GM19043 (cell line): ENCODE results near the gene TPSG1.
"Not testable (repeated sequence)": the region's sequence is repeated elsewhere in the genome, so short reads cannot be mapped to it uniquely, and the experiment has no call there.

Experiments used
- ATAC-seq: cut with Tn5 transposase; IDR thresholded peaks from one replicate; pipeline ENCODE4 v1.9.1; 2021; ENCODE audit warnings: low read depth; ENCODE audit not compliant: unreplicated experiment

The TPSG1 gene

GRCh38 chr16:1198671-1199346, 26.3 kb downstream of the TPSG1 start:
- ATAC-seq = not testable (repeated sequence)

GRCh38 chr16:1198194-1198593, 26.9 kb downstream of the TPSG1 start:
- ATAC-seq = no peak

GRCh38 chr16:1197237-1197866, 27.7 kb downstream of the TPSG1 start:
- no peak for ATAC-seq

DNA sequence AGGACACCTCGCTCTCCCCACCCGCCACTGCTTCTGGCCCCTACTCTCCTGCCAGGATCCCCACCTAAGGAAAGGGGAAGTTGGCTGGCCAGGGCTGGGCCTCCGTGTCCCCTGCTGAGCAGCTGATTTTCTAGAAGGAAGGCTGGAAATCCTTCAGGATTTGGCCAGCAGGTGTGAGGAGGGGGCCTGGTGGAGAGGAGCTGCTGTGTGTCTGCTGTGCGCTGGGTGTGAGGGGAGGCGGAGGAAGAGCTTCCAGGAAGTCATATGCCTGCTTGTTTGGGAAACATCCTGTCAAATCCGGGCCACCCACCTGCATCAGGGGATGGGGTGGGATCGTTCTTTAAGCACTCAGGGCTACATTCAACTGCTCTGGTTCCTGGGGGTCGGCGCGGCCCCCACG, 28.6 kb downstream of the TPSG1 start:
- ATAC-seq = no peak

DNA sequence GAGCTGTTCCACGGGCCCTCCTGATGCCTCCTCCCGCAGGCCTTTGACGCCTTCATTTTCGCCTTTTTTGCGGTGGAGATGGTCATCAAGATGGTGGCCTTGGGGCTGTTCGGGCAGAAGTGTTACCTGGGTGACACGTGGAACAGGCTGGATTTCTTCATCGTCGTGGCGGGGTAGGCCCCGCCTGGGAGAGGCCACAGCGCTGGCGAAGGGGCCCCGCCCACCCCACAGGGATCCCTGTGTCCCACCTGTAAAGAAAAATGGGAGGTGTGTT, 29.7 kb downstream of the TPSG1 start:
- ATAC-seq = no peak

- ATAC-seq = no peak
Measured at GRCh38 chr16:1194665-1195392, 30.2 kb downstream of the TPSG1 start.

- ATAC-seq = no peak
Measured at GRCh38 chr16:1193825-1194581, 31.1 kb downstream of the TPSG1 start.

DNA sequence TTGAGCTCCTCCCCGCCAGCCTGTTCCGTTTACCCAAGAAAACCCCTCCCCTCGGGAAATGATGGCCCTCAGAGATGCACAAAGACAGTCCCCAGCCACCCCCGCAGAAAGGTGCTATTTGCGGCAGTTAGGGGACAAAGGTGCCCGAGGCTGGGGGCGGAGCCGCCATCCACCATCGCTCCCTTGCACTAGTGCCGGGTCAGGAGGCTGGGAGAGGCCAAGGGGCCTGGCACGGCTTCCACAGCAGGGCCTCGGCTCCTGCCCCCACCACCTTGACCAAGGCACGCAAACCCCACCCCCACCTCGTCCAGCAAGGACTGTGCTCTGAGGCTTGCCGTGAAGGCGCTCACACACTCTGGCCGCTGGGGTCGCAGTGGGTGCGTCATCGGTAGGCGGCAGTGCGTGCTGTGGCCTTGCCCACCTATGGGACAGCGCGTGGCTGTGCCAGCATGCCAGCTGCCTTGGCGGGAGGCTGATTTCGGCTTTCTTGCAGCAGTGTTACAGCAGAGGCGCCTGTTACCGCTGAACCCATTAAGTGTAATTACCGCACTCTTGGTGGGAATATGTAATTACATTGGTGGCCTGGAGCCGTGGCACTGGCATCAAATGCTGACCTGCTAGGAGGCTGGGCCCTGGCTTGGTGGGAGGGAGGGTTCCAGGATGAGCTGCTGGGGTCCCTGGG, 31.8 kb downstream of the TPSG1 start:
- no peak for ATAC-seq

- no peak for ATAC-seq
Measured at GRCh38 chr16:1192384-1193073, 32.5 kb downstream of the TPSG1 start.

DNA sequence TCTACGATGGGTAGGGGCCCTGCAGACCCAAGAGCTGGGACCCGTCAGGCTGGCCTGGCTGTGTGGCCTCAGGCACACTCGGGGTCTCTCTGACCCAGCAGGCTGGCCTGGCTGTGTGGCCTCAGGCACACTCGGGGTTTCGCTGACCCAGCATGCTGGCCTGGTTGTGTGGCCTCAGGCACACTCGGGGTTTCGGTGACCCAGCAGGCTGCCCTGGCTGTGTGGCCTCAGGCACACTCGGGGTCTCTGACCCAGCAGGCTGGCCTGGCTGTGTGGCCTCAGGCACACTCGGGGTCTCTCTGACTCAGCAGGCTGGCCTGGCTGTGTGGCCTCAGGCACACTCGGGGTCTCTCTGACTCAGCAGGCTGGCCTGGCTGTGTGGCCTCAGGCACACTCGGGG, 34.3 kb downstream of the TPSG1 start:
- not testable (repeated sequence) for ATAC-seq

DNA sequence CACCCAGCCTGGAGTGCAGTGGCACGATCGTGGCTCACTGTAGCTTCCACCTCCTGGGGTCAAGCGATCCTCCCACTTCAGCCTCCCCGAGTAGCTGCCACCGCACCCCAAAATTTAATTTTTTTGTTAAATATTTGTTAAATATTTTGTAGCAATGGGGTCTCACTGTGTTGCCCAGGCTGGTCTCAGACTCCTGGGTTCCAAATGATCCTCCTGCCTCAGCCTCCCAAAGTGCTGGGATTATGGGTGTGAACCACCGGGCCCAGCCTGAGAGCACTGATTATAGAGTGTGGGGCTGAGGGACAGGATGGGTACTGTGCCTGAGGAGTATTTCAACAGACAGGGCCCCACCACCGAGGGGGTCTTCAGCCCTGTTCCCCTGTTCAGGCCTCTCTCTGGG, 35.6 kb downstream of the TPSG1 start:
- no peak for ATAC-seq

GRCh38 chr16:1188432-1189189, 36.5 kb downstream of the TPSG1 start:
- no peak for ATAC-seq

DNA sequence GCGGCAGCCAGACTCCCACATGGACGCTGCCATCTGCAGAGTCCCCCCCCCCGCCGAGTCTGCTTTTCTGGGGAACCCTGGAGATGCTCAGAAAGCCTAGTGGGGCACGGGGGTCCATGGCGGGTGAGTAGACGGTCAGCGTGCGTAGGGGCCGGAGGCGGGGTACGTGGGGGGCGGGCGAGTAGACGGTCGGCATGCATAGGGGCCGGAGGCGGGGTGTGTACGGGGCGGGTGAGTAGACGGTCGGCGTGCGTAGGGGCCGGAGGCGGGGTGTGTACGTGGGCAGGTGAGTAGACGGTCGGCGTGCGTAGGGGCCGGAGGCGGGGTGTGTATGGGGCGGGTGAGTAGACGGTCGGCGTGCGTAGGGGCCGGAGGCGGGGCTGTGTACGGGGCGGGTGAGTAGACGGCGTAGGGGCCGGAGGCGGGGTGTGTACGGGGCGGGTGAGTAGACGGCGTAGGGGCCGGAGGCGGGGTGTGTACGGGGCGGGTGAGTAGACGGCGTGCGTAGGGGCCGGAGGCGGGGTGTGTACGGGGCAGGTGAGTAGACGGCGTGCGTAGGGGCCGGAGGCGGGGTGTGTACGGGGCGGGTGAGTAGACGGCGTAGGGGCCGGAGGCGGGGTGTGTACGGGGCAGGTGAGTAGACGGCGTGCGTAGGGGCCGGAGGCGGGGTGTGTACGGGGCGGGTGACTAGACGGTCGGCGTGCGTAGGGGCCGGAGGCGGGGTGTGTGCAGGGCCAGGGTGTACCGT, 39.4 kb downstream of the TPSG1 start:
- ATAC-seq = not testable (repeated sequence)

DNA sequence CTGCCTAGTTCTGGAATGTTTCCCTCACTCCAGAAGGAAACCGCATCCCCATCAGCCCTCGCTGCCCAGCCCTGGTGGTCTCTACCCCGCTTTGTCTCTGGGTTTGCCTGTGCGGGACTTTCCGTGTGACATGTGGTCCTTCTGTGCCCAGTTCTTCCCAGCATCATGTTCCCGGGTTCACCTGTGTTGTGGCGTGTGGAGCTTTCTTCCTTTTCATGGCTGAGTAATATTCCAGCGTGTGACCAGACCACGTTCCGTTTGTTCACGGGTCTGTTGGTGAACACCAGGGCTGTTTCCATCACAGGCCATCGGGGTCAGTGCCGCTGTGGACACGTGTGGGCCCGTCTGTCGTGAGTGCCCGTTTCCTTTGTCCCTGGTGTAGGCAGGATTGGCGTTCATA, 40.1 kb downstream of the TPSG1 start:
- ATAC-seq = no peak

- ATAC-seq = no peak
Measured at GRCh38 chr16:1184156-1184868, 40.8 kb downstream of the TPSG1 start.

DNA sequence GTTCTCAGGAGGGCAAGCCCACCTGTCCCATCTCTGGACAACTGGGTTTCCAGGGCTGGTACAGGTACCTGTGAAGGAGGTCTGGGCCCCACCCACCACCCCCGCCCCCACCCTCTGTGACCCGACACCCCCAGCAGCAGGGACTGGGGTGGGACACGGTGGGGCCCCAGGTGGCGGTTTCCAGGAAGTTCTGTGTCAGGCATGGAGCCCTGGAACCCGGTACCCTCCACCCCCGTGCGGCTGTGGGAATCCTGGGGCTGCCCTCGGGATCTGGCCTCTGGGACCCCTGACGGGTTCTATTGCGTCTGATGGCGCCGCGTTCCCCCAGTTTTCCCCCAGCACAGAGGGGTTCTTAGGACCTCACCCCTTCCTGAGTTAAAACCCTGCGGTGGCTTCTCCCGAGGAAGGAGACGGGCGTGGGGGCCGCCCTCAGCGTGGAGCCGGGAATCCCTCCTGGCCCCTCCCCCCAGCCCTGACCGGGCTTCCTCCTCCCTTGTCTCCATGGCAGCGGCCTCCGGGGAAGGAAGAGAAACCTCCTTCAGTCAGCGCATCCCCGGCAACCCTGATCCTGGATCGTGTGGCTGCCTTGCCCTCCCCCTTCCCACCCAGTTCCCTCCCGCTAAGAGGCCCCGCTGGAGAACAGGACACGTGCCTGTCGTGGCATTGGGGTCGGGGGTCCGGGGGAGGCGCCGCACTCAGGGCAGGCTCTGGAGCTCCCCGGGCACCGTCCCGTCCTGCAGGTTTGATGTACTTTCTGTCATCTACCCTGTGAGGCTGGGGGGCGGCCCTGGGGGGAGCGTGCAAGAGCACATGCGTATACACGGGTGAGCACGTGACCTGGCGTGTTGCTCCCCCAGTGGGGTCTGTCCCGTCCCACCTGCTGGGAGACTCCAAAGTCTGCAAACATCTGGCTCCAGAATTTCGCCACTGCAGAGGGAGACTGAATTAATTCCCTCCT, 41.8 kb downstream of the TPSG1 start:
- ATAC-seq = no peak

DNA sequence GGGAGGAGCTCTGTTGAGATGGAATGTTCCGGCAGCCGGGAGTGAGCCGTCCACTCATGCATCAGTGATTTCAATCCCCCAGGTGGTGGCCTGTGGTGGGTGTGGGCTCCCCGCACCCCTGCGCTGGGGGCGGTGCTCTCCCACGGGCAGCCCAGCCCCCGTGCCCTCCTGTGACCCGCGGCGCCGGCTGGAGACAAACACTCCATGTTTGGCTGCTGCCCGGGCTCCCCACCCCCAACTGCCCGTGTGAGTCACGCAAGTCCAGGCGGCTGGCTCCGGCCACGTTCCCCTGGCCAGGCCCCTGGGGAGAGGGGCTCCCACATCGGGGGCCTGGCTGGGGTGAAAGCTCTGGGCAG, 42.8 kb downstream of the TPSG1 start:
- no peak for ATAC-seq
